GM12878 (cell line): ENCODE results near the gene NDUFAB1. TPM values are rescaled to one million over a fixed set of nuclear protein-coding genes. Genes with fewer than 3 reads are reported as not detected.
A peak's percentile ranks its signal among the peaks of the same experiment; 100 is the strongest.

ENCODE experiments used
- BMI1 ChIP-seq: fragments of 450-650 bp; IDR thresholded peaks from 2 replicates; pipeline ENCODE4 v1.6.1; 2016; ENCODE audit warnings: mild to moderate bottlenecking, moderate library complexity, borderline replicate concordance
- CBFB ChIP-seq: IDR thresholded peaks from 2 replicates; pipeline ENCODE4 v1.6.1; 2016; ENCODE audit warnings: antibody characterized with exemption, low read depth
- CHD2 ChIP-seq: IDR thresholded peaks from 2 replicates; pipeline ENCODE4 v1.6.1; 2011; ENCODE audit warnings: low read depth, low read length, improper control_type of control experiment, borderline replicate concordance
- ESRRA ChIP-seq: IDR thresholded peaks from 2 replicates; pipeline ENCODE4 v1.6.1; 2012; ENCODE audit warnings: mild to moderate bottlenecking, low read length, improper control_type of control experiment
- ETV6 ChIP-seq, 2 experiments: fragments of 450-650 bp in 1 of 2; IDR thresholded peaks in 1 of 2; conservative IDR thresholded peaks in 1 of 2; 2 replicates each; pipeline ENCODE4 v1.6.1; 2014; ENCODE audit warnings: antibody characterized with exemption in 1 of 2, borderline replicate concordance in 1 of 2, low read depth in 1 of 2, mild to moderate bottlenecking in 1 of 2, moderate library complexity in 1 of 2
- EZH2 ChIP-seq: IDR thresholded peaks from 2 replicates; pipeline ENCODE4 v1.6.1; 2012; ENCODE audit warnings: low read depth, mild to moderate bottlenecking, control low read depth, inconsistent platforms, low read length, borderline replicate concordance; ENCODE audit not compliant: control insufficient read depth
- FOS ChIP-seq: IDR thresholded peaks from 3 replicates; pipeline ENCODE4 v1.6.1; 2011; ENCODE audit warnings: borderline replicate concordance; ENCODE audit not compliant: insufficient read length; ENCODE audit errors: extremely low read depth
- HDAC2 ChIP-seq: fragments of 200-600 bp; sonication (generic); IDR thresholded peaks from 2 replicates; pipeline ENCODE4 v1.6.1; 2017
- HDGF ChIP-seq: fragments of 450-650 bp; IDR thresholded peaks from 2 replicates; pipeline ENCODE4 v1.6.1; 2016; ENCODE audit warnings: antibody characterized with exemption
- IRF4 ChIP-seq: IDR thresholded peaks from 2 replicates; pipeline ENCODE4 v1.6.1; 2011; ENCODE audit warnings: low read depth, low read length
- MTA3 ChIP-seq: IDR thresholded peaks from 2 replicates; pipeline ENCODE4 v1.6.1; 2012; ENCODE audit warnings: low read length, inconsistent platforms, borderline replicate concordance
- NRF1 ChIP-seq: conservative IDR thresholded peaks from 2 replicates; pipeline ENCODE4 v1.6.1; 2011; ENCODE audit warnings: mild to moderate bottlenecking, low read depth, low read length, improper control_type of control experiment
- SMAD1 ChIP-seq: fragments of 450-650 bp; IDR thresholded peaks from 2 replicates; pipeline ENCODE4 v1.6.1; 2018; ENCODE audit warnings: mild to moderate bottlenecking, low read depth; ENCODE audit not compliant: partially characterized antibody
- SP1 ChIP-seq: IDR thresholded peaks from one replicate; pipeline ENCODE4 v1.6.1; 2011; ENCODE audit warnings: low read depth, low read length
- TARDBP ChIP-seq: IDR thresholded peaks from 2 replicates; pipeline ENCODE4 v1.6.1; 2016; ENCODE audit warnings: borderline replicate concordance
- TCF7 ChIP-seq: IDR thresholded peaks from 2 replicates; pipeline ENCODE4 v1.6.1; 2014; ENCODE audit warnings: antibody characterized with exemption, borderline replicate concordance
- ZNF622 ChIP-seq: fragments of 450-650 bp; IDR thresholded peaks from 2 replicates; pipeline ENCODE4 v1.6.1; 2017; ENCODE audit warnings: mild to moderate bottlenecking, inconsistent platforms
- polyA plus RNA-seq, 11 experiments: library from polyadenylated mRNA; depleted of rRNA in 4 of 11; unstranded in 6 of 11; stranded (reverse) in 5 of 11; fragments of >200 nt; fragmentation: Nextera tagmentation in 4 of 11; fragmentation: Illumina TruSeq in 1 of 11; extraction: Ambion mirVana in 4 of 11; extraction: Trizol in 1 of 11; gene quantifications; 1 replicate in 1 of 11; 2 replicates in 10 of 11; pipeline versions ENCODE4 v1.2.1 to v1.2.3, GENCODE V29; 2011 to 2016; ENCODE audit warnings: inconsistent platforms in 2 of 11, missing spikeins in 2 of 11, low read depth in 1 of 11
- total RNA-seq, 4 experiments: library from RNA; depleted of rRNA in 3 of 4; stranded (reverse); fragments of >200 nt in 3 of 4; fragmentation: Illumina TruSeq in 1 of 4; extraction: Trizol in 1 of 4; gene quantifications; 2 replicates each; pipeline versions ENCODE4 v1.2.1 to v1.2.3, GENCODE V29; 2013 to 2021
- TF ChIP-seq, protein P1 (sequence below): fragments of 450-650 bp; formaldehyde crosslinking; IDR thresholded peaks from 2 replicates; pipeline ENCODE4 v1.4.0; 2022; ENCODE audit warnings: mild to moderate bottlenecking, moderate library complexity
- TF ChIP-seq, protein P2 (sequence below): fragments of 450-650 bp; IDR thresholded peaks from 2 replicates; pipeline ENCODE4 v1.6.1; 2016; ENCODE audit warnings: mild to moderate bottlenecking
- TF ChIP-seq, protein P3 (sequence below): fragments of 150-350 bp; IDR thresholded peaks from 2 replicates; pipeline ENCODE4 v1.6.1; 2014; ENCODE audit warnings: mild to moderate bottlenecking, low read depth, low read length
- TF ChIP-seq, protein P4 (sequence below): fragments of 450-650 bp; IDR thresholded peaks from 2 replicates; pipeline ENCODE4 v1.6.1; 2016; ENCODE audit warnings: mild to moderate bottlenecking

The NDUFAB1 gene
- total and polyA plus RNA-seq, 10 of the 15 experiments (the other 5 are each of a cell fraction or from before 2014, with no cell fraction given) = 79.9 to 584 (median 231) TPM

DNA sequence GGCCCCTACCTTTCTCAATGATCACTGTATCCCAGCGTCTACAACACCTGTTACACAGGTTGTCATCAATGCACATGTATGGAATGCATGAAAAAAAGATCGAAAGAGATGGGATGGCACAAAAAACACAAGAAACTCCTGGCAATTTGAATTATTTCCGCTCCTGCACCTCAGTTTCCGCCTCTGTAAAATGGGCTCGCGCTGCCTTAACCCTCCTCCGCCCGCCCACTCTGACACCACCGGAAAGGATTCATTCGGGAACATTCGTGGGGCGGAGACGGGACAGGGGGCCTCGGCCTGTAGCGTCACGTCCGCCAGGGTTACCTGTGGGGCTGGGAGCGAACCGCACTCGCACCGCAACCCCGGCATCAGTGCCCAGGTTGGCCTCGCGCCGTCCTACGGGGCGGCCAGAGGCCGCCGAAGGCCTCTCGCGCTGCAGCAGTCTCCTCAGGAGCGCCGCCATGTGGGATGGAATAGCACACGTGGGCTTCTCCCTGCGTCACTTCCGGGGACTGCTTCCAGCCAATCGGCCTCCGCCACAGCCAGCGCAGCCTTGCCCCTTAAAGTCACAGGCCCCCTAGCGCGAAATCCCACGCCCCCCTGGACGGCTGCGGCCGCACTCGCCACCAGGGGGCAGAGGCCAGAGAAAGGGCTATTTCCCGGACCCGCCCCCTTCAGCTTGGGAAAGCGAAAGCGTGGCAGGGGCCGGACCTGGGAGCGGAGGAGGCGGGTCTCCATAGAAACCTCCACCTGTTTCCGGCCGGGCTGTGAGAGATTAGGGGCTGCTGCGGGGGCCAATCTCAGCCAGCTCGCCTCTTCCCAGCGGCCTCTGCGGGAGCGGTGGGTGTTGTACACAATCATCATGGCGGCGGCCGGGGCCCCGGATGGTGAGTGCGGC lies 39.0 kb downstream of the NDUFAB1 start, which contains the start of the genes EARS2 and UBFD1 (continued):
- TF ChIP-seq, protein P1, sequence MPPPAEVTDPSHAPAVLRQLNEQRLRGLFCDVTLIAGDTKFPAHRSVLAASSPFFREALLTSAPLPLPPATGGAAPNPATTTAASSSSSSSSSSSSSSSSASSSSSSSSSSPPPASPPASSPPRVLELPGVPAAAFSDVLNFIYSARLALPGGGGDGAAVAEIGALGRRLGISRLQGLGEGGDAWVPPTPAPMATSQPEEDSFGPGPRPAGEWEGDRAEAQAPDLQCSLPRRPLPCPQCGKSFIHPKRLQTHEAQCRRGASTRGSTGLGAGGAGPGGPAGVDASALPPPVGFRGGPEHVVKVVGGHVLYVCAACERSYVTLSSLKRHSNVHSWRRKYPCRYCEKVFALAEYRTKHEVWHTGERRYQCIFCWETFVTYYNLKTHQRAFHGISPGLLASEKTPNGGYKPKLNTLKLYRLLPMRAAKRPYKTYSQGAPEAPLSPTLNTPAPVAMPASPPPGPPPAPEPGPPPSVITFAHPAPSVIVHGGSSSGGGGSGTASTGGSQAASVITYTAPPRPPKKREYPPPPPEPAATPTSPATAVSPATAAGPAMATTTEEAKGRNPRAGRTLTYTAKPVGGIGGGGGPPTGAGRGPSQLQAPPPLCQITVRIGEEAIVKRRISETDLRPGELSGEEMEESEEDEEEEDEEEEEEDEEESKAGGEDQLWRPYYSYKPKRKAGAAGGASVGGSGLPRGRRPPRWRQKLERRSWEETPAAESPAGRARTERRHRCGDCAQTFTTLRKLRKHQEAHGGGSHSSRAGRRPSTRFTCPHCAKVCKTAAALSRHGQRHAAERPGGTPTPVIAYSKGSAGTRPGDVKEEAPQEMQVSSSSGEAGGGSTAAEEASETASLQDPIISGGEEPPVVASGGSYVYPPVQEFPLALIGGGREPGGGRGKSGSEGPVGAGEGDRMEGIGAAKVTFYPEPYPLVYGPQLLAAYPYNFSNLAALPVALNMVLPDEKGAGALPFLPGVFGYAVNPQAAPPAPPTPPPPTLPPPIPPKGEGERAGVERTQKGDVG (CRISPR knock-in tag) = no peak
- no peak for TF ChIP-seq TCF7
- TF ChIP-seq, protein P2, sequence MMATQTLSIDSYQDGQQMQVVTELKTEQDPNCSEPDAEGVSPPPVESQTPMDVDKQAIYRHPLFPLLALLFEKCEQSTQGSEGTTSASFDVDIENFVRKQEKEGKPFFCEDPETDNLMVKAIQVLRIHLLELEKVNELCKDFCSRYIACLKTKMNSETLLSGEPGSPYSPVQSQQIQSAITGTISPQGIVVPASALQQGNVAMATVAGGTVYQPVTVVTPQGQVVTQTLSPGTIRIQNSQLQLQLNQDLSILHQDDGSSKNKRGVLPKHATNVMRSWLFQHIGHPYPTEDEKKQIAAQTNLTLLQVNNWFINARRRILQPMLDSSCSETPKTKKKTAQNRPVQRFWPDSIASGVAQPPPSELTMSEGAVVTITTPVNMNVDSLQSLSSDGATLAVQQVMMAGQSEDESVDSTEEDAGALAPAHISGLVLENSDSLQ = peak; percentile 97
- peak; percentile 82 for TF ChIP-seq HDGF
- no peak for TF ChIP-seq NRF1
- no peak for TF ChIP-seq FOS
- TF ChIP-seq MTA3 = no peak
- peak; percentile 56; the same call in 1 of the 2 replicates for TF ChIP-seq CHD2
- peak; percentile 93 for TF ChIP-seq HDAC2
- TF ChIP-seq, protein P3, sequence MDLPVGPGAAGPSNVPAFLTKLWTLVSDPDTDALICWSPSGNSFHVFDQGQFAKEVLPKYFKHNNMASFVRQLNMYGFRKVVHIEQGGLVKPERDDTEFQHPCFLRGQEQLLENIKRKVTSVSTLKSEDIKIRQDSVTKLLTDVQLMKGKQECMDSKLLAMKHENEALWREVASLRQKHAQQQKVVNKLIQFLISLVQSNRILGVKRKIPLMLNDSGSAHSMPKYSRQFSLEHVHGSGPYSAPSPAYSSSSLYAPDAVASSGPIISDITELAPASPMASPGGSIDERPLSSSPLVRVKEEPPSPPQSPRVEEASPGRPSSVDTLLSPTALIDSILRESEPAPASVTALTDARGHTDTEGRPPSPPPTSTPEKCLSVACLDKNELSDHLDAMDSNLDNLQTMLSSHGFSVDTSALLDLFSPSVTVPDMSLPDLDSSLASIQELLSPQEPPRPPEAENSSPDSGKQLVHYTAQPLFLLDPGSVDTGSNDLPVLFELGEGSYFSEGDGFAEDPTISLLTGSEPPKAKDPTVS = no peak
- TF ChIP-seq EZH2 = no peak
- no peak for TF ChIP-seq ZNF622
- TF ChIP-seq BMI1 = peak; percentile 45; the same call in 1 of the 2 replicates
- TF ChIP-seq, protein P4, sequence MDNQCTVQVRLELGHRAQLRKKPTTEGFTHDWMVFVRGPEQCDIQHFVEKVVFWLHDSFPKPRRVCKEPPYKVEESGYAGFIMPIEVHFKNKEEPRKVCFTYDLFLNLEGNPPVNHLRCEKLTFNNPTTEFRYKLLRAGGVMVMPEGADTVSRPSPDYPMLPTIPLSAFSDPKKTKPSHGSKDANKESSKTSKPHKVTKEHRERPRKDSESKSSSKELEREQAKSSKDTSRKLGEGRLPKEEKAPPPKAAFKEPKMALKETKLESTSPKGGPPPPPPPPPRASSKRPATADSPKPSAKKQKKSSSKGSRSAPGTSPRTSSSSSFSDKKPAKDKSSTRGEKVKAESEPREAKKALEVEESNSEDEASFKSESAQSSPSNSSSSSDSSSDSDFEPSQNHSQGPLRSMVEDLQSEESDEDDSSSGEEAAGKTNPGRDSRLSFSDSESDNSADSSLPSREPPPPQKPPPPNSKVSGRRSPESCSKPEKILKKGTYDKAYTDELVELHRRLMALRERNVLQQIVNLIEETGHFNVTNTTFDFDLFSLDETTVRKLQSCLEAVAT = no peak; the same call in none of the 2 replicates
- TF ChIP-seq IRF4 = no peak
- peak; percentile 85 for TF ChIP-seq SP1
- TF ChIP-seq CBFB = no peak
- TF ChIP-seq ESRRA = 0 out of 2 replicates have a peak, but pooled peaks have one; percentile 13
- peak in 1 of 2 experiments; percentile 8; a peak in 1 of 4 replicates for TF ChIP-seq ETV6 (conservative IDR thresholded peaks at IDR 0.05 in 1 of 2, IDR thresholded peaks at IDR 0.05 in 1 of 2; ENCODE audit: borderline replicate concordance in 1 of 2, low read depth in 1 of 2)
- no peak for TF ChIP-seq SMAD1
- TF ChIP-seq TARDBP = no peak; the same call in 1 of the 2 replicates
